Measurements from ENCODE around the gene LRRC42. TPM values are rescaled to one million over a fixed set of nuclear protein-coding genes. Genes with fewer than 3 reads are reported as not detected.
A peak's percentile ranks its signal among the peaks of the same experiment; 100 is the strongest.

LRRC42 gene
- total and polyA plus RNA-seq, 9 of the 15 experiments (the other 6 are each of a cell fraction or from before 2014, with no cell fraction given): 17.3 to 51.9 (median 35.5) TPM

DNA sequence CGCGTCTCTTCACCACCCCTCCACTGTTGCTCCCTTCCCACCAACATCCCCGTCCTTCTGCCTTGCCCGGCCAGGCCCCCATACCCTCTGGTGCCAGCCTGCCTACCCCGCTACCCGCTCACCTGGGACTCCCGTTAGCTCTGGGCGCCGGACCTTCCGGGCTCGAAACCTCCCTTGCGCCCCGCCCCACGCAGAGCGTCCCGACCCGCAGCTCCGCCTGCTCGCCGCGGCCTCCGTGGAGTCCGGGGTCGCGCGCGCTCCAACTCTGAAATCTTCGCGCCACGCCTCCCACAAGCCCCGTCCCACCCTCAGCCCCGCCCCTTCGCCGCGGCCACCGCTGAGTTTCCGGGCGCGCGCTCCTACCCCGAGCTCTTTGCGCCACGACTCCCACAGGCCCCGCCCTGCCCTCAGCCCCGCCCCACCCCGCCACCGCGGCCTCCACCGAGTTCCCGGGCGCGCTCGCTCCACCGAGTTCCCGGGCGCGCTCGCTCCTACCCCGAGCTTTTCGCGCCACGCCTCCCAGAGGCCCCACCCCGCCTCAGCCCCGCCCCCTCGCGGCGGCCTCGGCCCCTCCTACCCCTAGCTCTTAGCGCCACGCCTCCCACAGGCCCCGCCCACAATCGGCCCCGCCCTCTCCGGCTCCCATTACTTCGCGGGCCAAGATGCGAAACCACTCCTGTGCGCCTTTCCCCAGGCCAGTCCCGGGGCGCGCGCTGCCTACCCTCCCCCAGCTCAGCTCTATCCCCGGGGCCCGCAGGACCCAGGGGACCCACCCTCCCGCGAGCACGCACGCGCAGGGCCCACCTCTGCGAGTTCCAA is 508 bp upstream of the LRRC42 start, which contains the start of gene IFT25 (continued):
- TF ChIP-seq, protein P1, sequence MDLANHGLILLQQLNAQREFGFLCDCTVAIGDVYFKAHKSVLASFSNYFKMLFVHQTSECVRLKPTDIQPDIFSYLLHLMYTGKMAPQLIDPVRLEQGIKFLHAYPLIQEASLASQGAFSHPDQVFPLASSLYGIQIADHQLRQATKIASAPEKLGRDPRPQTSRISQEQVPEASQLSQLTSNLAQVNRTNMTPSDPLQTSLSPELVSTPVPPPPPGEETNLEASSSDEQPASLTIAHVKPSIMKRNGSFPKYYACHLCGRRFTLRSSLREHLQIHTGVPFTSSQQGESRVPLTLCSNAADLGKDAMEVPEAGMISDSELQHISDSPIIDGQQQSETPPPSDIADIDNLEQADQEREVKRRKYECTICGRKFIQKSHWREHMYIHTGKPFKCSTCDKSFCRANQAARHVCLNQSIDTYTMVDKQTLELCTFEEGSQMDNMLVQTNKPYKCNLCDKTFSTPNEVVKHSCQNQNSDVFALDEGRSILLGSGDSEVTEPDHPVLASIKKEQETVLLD (IDR thresholded peaks at IDR 0.05): peak; percentile 78; the same call in 1 of the 2 replicates
- TF ChIP-seq TBL1XR1 (IDR thresholded peaks at IDR 0.05; ENCODE audit: low read length in 2 of 2) (no peak), POLR2AphosphoS5 (IDR thresholded peaks at IDR 0.05; ENCODE audit: control insufficient read depth, insufficient read depth, low read depth, low read length) (no peak; the same call in none of the 2 replicates), MAZ (CRISPR knock-in tag; conservative IDR thresholded peaks at IDR 0.05 in 1 of 2, IDR thresholded peaks at IDR 0.05 in 1 of 2) (peak; percentile 24 to 81; a peak in 3 of 4 replicates), ADNP (tag; IDR thresholded peaks at IDR 0.05) (no peak), ZNF41 (CRISPR knock-in tag; conservative IDR thresholded peaks at IDR 0.05) (no peak), SAP30 (IDR thresholded peaks at IDR 0.05; ENCODE audit: borderline replicate concordance, insufficient read depth, low read depth, low read length, poor library complexity, severe bottlenecking) (peak; percentile 37), KAT8 (IDR thresholded peaks at IDR 0.05; ENCODE audit: low read depth) (no peak), BMI1 (IDR thresholded peaks at IDR 0.05; ENCODE audit: low read length) (no peak), MTA2 (IDR thresholded peaks at IDR 0.05; ENCODE audit: low read depth) (peak; percentile 17; the same call in 1 of the 2 replicates), CBX3 (IDR thresholded peaks at IDR 0.05; ENCODE audit: borderline replicate concordance in 1 of 2, low read length in 2 of 2) (no peak)
- TF ChIP-seq, protein P2, sequence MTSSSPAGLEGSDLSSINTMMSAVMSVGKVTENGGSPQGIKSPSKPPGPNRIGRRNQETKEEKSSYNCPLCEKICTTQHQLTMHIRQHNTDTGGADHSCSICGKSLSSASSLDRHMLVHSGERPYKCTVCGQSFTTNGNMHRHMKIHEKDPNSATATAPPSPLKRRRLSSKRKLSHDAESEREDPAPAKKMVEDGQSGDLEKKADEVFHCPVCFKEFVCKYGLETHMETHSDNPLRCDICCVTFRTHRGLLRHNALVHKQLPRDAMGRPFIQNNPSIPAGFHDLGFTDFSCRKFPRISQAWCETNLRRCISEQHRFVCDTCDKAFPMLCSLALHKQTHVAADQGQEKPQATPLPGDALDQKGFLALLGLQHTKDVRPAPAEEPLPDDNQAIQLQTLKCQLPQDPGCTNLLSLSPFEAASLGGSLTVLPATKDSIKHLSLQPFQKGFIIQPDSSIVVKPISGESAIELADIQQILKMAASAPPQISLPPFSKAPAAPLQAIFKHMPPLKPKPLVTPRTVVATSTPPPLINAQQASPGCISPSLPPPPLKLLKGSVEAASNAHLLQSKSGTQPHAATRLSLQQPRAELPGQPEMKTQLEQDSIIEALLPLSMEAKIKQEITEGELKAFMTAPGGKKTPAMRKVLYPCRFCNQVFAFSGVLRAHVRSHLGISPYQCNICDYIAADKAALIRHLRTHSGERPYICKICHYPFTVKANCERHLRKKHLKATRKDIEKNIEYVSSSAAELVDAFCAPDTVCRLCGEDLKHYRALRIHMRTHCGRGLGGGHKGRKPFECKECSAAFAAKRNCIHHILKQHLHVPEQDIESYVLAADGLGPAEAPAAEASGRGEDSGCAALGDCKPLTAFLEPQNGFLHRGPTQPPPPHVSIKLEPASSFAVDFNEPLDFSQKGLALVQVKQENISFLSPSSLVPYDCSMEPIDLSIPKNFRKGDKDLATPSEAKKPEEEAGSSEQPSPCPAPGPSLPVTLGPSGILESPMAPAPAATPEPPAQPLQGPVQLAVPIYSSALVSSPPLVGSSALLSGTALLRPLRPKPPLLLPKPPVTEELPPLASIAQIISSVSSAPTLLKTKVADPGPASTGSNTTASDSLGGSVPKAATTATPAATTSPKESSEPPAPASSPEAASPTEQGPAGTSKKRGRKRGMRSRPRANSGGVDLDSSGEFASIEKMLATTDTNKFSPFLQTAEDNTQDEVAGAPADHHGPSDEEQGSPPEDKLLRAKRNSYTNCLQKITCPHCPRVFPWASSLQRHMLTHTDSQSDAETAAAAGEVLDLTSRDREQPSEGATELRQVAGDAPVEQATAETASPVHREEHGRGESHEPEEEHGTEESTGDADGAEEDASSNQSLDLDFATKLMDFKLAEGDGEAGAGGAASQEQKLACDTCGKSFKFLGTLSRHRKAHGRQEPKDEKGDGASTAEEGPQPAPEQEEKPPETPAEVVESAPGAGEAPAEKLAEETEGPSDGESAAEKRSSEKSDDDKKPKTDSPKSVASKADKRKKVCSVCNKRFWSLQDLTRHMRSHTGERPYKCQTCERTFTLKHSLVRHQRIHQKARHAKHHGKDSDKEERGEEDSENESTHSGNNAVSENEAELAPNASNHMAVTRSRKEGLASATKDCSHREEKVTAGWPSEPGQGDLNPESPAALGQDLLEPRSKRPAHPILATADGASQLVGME (CRISPR knock-in tag; IDR thresholded peaks at IDR 0.05): 0 out of 2 replicates have a peak, but pooled peaks have one; percentile 1
- TF ChIP-seq, protein P3, sequence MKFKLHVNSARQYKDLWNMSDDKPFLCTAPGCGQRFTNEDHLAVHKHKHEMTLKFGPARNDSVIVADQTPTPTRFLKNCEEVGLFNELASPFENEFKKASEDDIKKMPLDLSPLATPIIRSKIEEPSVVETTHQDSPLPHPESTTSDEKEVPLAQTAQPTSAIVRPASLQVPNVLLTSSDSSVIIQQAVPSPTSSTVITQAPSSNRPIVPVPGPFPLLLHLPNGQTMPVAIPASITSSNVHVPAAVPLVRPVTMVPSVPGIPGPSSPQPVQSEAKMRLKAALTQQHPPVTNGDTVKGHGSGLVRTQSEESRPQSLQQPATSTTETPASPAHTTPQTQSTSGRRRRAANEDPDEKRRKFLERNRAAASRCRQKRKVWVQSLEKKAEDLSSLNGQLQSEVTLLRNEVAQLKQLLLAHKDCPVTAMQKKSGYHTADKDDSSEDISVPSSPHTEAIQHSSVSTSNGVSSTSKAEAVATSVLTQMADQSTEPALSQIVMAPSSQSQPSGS (CRISPR knock-in tag; IDR thresholded peaks at IDR 0.05): no peak
- TF ChIP-seq, protein P4, sequence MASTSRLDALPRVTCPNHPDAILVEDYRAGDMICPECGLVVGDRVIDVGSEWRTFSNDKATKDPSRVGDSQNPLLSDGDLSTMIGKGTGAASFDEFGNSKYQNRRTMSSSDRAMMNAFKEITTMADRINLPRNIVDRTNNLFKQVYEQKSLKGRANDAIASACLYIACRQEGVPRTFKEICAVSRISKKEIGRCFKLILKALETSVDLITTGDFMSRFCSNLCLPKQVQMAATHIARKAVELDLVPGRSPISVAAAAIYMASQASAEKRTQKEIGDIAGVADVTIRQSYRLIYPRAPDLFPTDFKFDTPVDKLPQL (IDR thresholded peaks at IDR 0.05; ENCODE audit: extremely low read depth, insufficient read length): no peak
- TF ChIP-seq, protein P5, sequence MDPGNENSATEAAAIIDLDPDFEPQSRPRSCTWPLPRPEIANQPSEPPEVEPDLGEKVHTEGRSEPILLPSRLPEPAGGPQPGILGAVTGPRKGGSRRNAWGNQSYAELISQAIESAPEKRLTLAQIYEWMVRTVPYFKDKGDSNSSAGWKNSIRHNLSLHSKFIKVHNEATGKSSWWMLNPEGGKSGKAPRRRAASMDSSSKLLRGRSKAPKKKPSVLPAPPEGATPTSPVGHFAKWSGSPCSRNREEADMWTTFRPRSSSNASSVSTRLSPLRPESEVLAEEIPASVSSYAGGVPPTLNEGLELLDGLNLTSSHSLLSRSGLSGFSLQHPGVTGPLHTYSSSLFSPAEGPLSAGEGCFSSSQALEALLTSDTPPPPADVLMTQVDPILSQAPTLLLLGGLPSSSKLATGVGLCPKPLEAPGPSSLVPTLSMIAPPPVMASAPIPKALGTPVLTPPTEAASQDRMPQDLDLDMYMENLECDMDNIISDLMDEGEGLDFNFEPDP (CRISPR knock-in tag; IDR thresholded peaks at IDR 0.05): no peak

All from K562 (cell line).